K562 (cell line): ENCODE data around the gene UNC13C. TPM values are rescaled to one million over a fixed set of nuclear protein-coding genes. Genes with fewer than 3 reads are reported as not detected.

Source experiments
- ATAC-seq: fragments of 200-7000 bp; cut with Tn5 transposase; 3 replicates; pipeline ENCODE4 v1.9.1; 2020; ENCODE audit warnings: moderate library complexity
- BruUV-seq: library from RNA; stranded (reverse); fragments of 400-500 nt; replicated peaks from 2 replicates; lab custom pipeline; 2021; lab: Mats Ljungman, UMichigan
- CTCF ChIA-PET: fragments of 300-600 bp; formaldehyde crosslinking; extraction: SDS; loops from one replicate; lab custom pipeline; 2021; ENCODE audit warnings: low intra/inter-chr PET ratio; lab: Yijun Ruan, JAX
- POLR2A ChIA-PET: fragments of 300-600, 350-650 bp; sonication (Branson Sonifier 250); formaldehyde crosslinking; extraction: SDS; loops from one replicate; lab custom pipeline; 2021; ENCODE audit warnings: antibody characterized with exemption, inconsistent platforms; lab: Yijun Ruan, JAX
- DNase-seq, 4 experiments: peaks; one replicate each; pipeline versions ENCODE4 v3.0.0 to v3.0.0-alpha.2; 2011 to 2018; ENCODE audit warnings: low spot score in 3 of 4, mixed read lengths in 3 of 4; ENCODE audit errors: extremely low read depth in 1 of 4
- FAIRE-seq: peaks from 2 replicates; lab custom pipeline; 2011; peaks lifted over from hg19 to GRCh38; lab: Jason Lieb, UNC
- H2AFZ ChIP-seq: 2 replicates; pipeline ENCODE4 v1.6.0; 2011; ENCODE audit warnings: low read depth, low read length, control low read depth, inconsistent platforms
- H3K27ac ChIP-seq: fragments of 200-600 bp; 3 replicates; pipeline ENCODE4 v1.8.0; 2011; ENCODE audit warnings: low read depth, mild to moderate bottlenecking, control low read depth, inconsistent platforms, low read length, moderate library complexity, mixed read lengths; ENCODE audit errors: extremely low read depth
- H3K27me3 ChIP-seq, 2 experiments: fragments of 300-600 bp in 1 of 2; 2 replicates in 1 of 2; 3 replicates in 1 of 2; pipeline versions ENCODE4 v1.6.0 to v1.8.0; 2011; ENCODE audit warnings: inconsistent platforms in 2 of 2, low read length in 2 of 2, mild to moderate bottlenecking in 1 of 2, mixed read lengths in 1 of 2, moderate library complexity in 1 of 2; ENCODE audit not compliant: control insufficient read depth in 2 of 2, insufficient read depth in 2 of 2
- H3K36me3 ChIP-seq: fragments of 300-600 bp; 3 replicates; pipeline ENCODE4 v1.8.0; 2011; ENCODE audit warnings: mild to moderate bottlenecking, low read length, inconsistent platforms; ENCODE audit not compliant: control insufficient read depth, insufficient read depth
- H3K4me1 ChIP-seq, 2 experiments: fragments of 200-600 bp in 1 of 2; replicated peaks in 1 of 2; 2 replicates in 1 of 2; 3 replicates in 1 of 2; pipeline versions ENCODE4 v1.5.1 to v1.8.0; 2011; ENCODE audit warnings: inconsistent platforms in 2 of 2, low read length in 2 of 2, mild to moderate bottlenecking in 1 of 2, mixed read lengths in 1 of 2, moderate library complexity in 1 of 2; ENCODE audit not compliant: control insufficient read depth in 2 of 2, insufficient read depth in 2 of 2
- H3K4me2 ChIP-seq: 2 replicates; pipeline ENCODE4 v1.6.1; 2011; ENCODE audit warnings: low read length, control low read depth, inconsistent platforms, mixed read lengths; ENCODE audit not compliant: insufficient read depth
- H3K4me3 ChIP-seq: fragments of 200-600 bp; sonication (generic), shearing (Covaris generic); 2 replicates; pipeline ENCODE4 v1.5.1; 2016; ENCODE audit warnings: control low read depth, inconsistent platforms
- H3K79me2 ChIP-seq: fragments of 200-600 bp; 3 replicates; pipeline ENCODE4 v1.8.0; 2011; ENCODE audit warnings: low read length, inconsistent platforms; ENCODE audit not compliant: control insufficient read depth, insufficient read depth
- H3K9ac ChIP-seq, 2 experiments: 2 replicates each; pipeline versions ENCODE4 v1.6.0 to v1.6.1; 2011; ENCODE audit warnings: low read depth in 2 of 2, low read length in 2 of 2, control low read depth in 1 of 2, inconsistent platforms in 1 of 2, mild to moderate bottlenecking in 1 of 2, mixed read lengths in 1 of 2; ENCODE audit not compliant: insufficient read depth in 1 of 2
- H3K9me1 ChIP-seq: one replicate; pipeline ENCODE4 v1.6.0; 2011; ENCODE audit warnings: inconsistent platforms, mild to moderate bottlenecking, low read length, moderate library complexity; ENCODE audit not compliant: control insufficient read depth, insufficient read depth
- H3K9me3 ChIP-seq: replicated peaks from 2 replicates; pipeline ENCODE4 v1.5.1; 2011; ENCODE audit warnings: low read depth, low read length, inconsistent platforms; ENCODE audit not compliant: control insufficient read depth, insufficient read depth
- H4K20me1 ChIP-seq: replicated peaks from 2 replicates; pipeline ENCODE4 v1.6.1; 2011; ENCODE audit warnings: low read length, inconsistent platforms, mixed read lengths; ENCODE audit not compliant: control insufficient read depth, insufficient read depth
- BCOR ChIP-seq: fragments of 450-650 bp; IDR thresholded peaks from 2 replicates; pipeline ENCODE4 v1.6.1; 2016
- CEBPG ChIP-seq, 3 experiments: fragments of 200-800 bp in 1 of 3; sonication (Bioruptor generic) in 1 of 3; sonication (generic) in 1 of 3; formaldehyde crosslinking in 1 of 3; IDR thresholded peaks in 2 of 3; conservative IDR thresholded peaks in 1 of 3; 2 replicates each; pipeline versions ENCODE4 v1.6.1 to v1.8.0; 2016 to 2022; ENCODE audit warnings: missing compliant biosample characterization in 2 of 3, missing genetic modification characterization in 2 of 3, mild to moderate bottlenecking in 1 of 3, missing genetic modification reagents in 1 of 3
- CHD2 ChIP-seq: IDR thresholded peaks from 2 replicates; pipeline ENCODE4 v1.6.1; 2011; ENCODE audit warnings: low read depth, low read length
- CHD4 ChIP-seq: fragments of 200-600 bp; sonication (generic); IDR thresholded peaks from 3 replicates; pipeline ENCODE4 v1.6.1; 2012; ENCODE audit warnings: low read depth, mild to moderate bottlenecking, mixed read lengths, low read length, inconsistent platforms; ENCODE audit not compliant: insufficient read depth, insufficient replicate concordance, poor library complexity, severe bottlenecking
- CREB3L1 ChIP-seq: fragments of 450-650 bp; IDR thresholded peaks from 2 replicates; pipeline ENCODE4 v1.6.1; 2014; ENCODE audit warnings: low read depth, mild to moderate bottlenecking, moderate library complexity, borderline replicate concordance
- KDM4B ChIP-seq, 2 experiments: fragments of 450-650 bp in 1 of 2; sonication (generic) in 1 of 2; IDR thresholded peaks; 2 replicates each; pipeline ENCODE4 v1.6.1; 2016 to 2017; ENCODE audit warnings: borderline replicate concordance in 2 of 2, antibody characterized with exemption in 1 of 2, low read depth in 1 of 2, mild to moderate bottlenecking in 1 of 2
- MAFK ChIP-seq: IDR thresholded peaks from 2 replicates; pipeline ENCODE4 v1.6.1; 2011; ENCODE audit warnings: low read length, improper control_type of control experiment
- RBM39 ChIP-seq: fragments of 200-400 bp; formaldehyde crosslinking; optimal IDR thresholded peaks from 2 replicates; pipeline ENCODE3; 2018; ENCODE audit warnings: low read depth, low read length
- SMARCE1 ChIP-seq: fragments of 450-650 bp; IDR thresholded peaks from 2 replicates; pipeline ENCODE4 v1.7.1; 2016; ENCODE audit warnings: mild to moderate bottlenecking
- SOX6 ChIP-seq: fragments of 450-650 bp; IDR thresholded peaks from 2 replicates; pipeline ENCODE4 v1.6.1; 2014; ENCODE audit warnings: mild to moderate bottlenecking
- SREBF1 ChIP-seq: fragments of 150-350 bp; IDR thresholded peaks from 2 replicates; pipeline ENCODE4 v1.6.1; 2014; ENCODE audit warnings: antibody characterized with exemption, low read depth, low read length, borderline replicate concordance
- ZFP36 ChIP-seq: fragments of 150-350 bp; IDR thresholded peaks from 2 replicates; pipeline ENCODE4 v1.6.1; 2018; ENCODE audit warnings: low read length, low read depth; ENCODE audit not compliant: partially characterized antibody
- ZNF175 ChIP-seq: fragments of 200-800 bp; sonication (Bioruptor generic); IDR thresholded peaks from 2 replicates; pipeline ENCODE4 v1.6.1; 2016; ENCODE audit warnings: low read depth, mild to moderate bottlenecking, missing genetic modification characterization, missing compliant biosample characterization
- ZNF445 ChIP-seq: fragments of 250-450 bp; sonication (Bioruptor Pico); IDR thresholded peaks from 2 replicates; pipeline ENCODE4 v1.4.0; 2020; ENCODE audit warnings: low read depth, mild to moderate bottlenecking, moderate library complexity
- WGBS: fragments of 100-300 bp; shearing (Covaris generic); methylation state at CpG from one replicate; pipeline ENCODE4 v1.1.6; 2016; ENCODE audit warnings: low coverage, mixed read lengths; ENCODE audit not compliant: insufficient coverage; ENCODE audit errors: missing lambda C conversion rate; 5-methylcytosine and 5-hydroxymethylcytosine counted together
- in situ Hi-C: fragments of 300-500 bp; cut with MboI; formaldehyde crosslinking; loops from 4 replicates; pipeline ENCODE4 v1.15.0; 2018; ENCODE audit warnings: inconsistent platforms, mixed read lengths
- intact Hi-C: fragments of 100-400 bp; cut with micrococcal nuclease; formaldehyde crosslinking; loops from 2 replicates; pipeline ENCODE4 v1.14.2; 2022
- polyA plus RNA-seq, 8 experiments: library from polyadenylated mRNA; depleted of rRNA in 4 of 8; stranded (reverse) in 5 of 8; unstranded in 3 of 8; fragments of >200 nt; fragmentation: Nextera tagmentation in 2 of 8; fragmentation: Illumina TruSeq in 1 of 8; extraction: Ambion mirVana in 2 of 8; extraction: Trizol in 1 of 8; gene quantifications; 2 replicates each; pipeline versions ENCODE4 v1.2.1 to v1.2.3, GENCODE V29; 2011 to 2014; ENCODE audit warnings: inconsistent platforms in 1 of 8, missing spikeins in 1 of 8
- total RNA-seq, 7 experiments: library from RNA; depleted of rRNA in 6 of 7; stranded (reverse); fragments of >200 nt in 6 of 7; fragmentation: Illumina TruSeq in 2 of 7; extraction: Trizol in 2 of 7; gene quantifications; 2 replicates each; pipeline versions ENCODE4 v1.2.1 to v1.2.3, GENCODE V29; 2011 to 2021; ENCODE audit warnings: low replicate concordance in 1 of 7
- TF ChIP-seq, protein P1 (sequence below), 2 experiments: IDR thresholded peaks; 2 replicates each; pipeline ENCODE4 v1.6.1; 2011; ENCODE audit warnings: borderline replicate concordance in 1 of 2, control low read depth in 1 of 2, low read depth in 1 of 2, low read length in 1 of 2, mild to moderate bottlenecking in 1 of 2, mixed read lengths in 1 of 2, moderate library complexity in 1 of 2; ENCODE audit not compliant: insufficient read depth in 1 of 2, insufficient read length in 1 of 2, poor library complexity in 1 of 2, severe bottlenecking in 1 of 2; ENCODE audit errors: extremely low read depth in 1 of 2

Gene UNC13C
- total and polyA plus RNA-seq, 9 of the 15 experiments (the other 6 are each of a cell fraction or from before 2014, with no cell fraction given), result not detected

DNA sequence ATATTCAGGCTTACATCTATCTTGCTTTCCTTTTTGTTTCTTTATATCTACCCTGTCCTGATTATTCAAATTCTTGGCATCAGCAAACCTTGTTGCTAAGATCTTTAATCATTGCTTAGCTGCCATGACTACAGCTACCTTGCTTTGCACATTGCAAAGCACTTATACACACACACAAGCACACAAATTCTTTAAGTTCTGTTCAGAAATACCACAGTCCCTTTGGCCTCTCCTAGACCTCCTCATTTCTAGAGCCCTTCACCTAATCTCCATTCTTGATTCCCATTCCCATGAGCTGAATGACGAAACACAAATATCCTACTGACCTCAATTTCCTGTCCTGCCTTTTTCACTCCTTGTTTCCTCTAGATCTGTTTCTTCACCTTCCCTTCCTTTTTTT, 409.6 kb downstream of the UNC13C start (continued):
- TF ChIP-seq, protein P1, sequence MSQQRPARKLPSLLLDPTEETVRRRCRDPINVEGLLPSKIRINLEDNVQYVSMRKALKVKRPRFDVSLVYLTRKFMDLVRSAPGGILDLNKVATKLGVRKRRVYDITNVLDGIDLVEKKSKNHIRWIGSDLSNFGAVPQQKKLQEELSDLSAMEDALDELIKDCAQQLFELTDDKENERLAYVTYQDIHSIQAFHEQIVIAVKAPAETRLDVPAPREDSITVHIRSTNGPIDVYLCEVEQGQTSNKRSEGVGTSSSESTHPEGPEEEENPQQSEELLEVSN (IDR thresholded peaks at IDR 0.05; ENCODE audit: borderline replicate concordance in 1 of 2, extremely low read depth in 1 of 2, insufficient read depth in 1 of 2, insufficient read length in 1 of 2, low read depth in 1 of 2, low read length in 1 of 2, poor library complexity in 1 of 2, severe bottlenecking in 1 of 2), result no peak
- no peak for TF ChIP-seq SREBF1
- TF ChIP-seq SMARCE1, result no peak
- no peak for TF ChIP-seq MAFK
- TF ChIP-seq SOX6, result no peak
- no peak for TF ChIP-seq BCOR
- no peak for TF ChIP-seq CHD2
- no peak for TF ChIP-seq CEBPG (CRISPR knock-in tag; IDR thresholded peaks at IDR 0.05)
- no peak for TF ChIP-seq CEBPG (tag; conservative IDR thresholded peaks at IDR 0.05 in 1 of 2, IDR thresholded peaks at IDR 0.05 in 1 of 2)
- TF ChIP-seq ZNF175, result no peak
- no peak for TF ChIP-seq KDM4B (IDR thresholded peaks at IDR 0.05; ENCODE audit: borderline replicate concordance in 2 of 2, low read depth in 1 of 2)
- TF ChIP-seq, all 486 proteins: peak for 0

- no peaks in the 10 kb centered on the region for H3K9me3 ChIP-seq
- intact Hi-C loops, result no loop called here
- H3K4me2 ChIP-seq, result no peak overlapping the region
- H3K9ac ChIP-seq, result no peak overlapping the region
- no peak for DNase-seq
- in situ Hi-C loops, result no loop called here
- no peak for ATAC-seq
- no peaks in the 10 kb centered on the region for H3K27me3 ChIP-seq
- ChIA-PET CTCF (no interaction called here), POLR2A (no interaction called here)
- H3K36me3 ChIP-seq, result no peaks in the 10 kb centered on the region
- H3K4me1 ChIP-seq, result no peaks in the 10 kb centered on the region
- H3K9me1 ChIP-seq, result no peaks in the 10 kb centered on the region
- BruUV-seq, result no TSS peak
- H3K79me2 ChIP-seq, result no peaks in the 10 kb centered on the region
- 9% methylated on average over 1 of the region's 1 CpG for WGBS
- H3K27ac ChIP-seq, result no peak overlapping the region
- H2AFZ ChIP-seq, result no peak overlapping the region
- FAIRE-seq, result no peak
- no peaks in the 10 kb centered on the region for H4K20me1 ChIP-seq
- TF ChIP-seq KDM4B (IDR thresholded peaks at IDR 0.05; ENCODE audit: borderline replicate concordance in 2 of 2, low read depth in 1 of 2) (no peak), ZNF445 (CRISPR knock-in tag) (no peak), RBM39 (no peak), CREB3L1 (no peak), ZFP36 (no peak), CHD4 (no peak)
- H3K4me3 ChIP-seq, result no peak overlapping the region
Observed at GRCh38 chr15:54388746-54389145, 410.5 kb downstream of the UNC13C start.
